HG03095 (cell line): ENCODE data around the gene SCCPDH.
A peak's percentile ranks its signal among the peaks of the same experiment; 100 is the strongest.
"Not testable (repeated sequence)": the region's sequence is repeated elsewhere in the genome, so short reads cannot be mapped to it uniquely, and the experiment has no call there.

Experiments
- ATAC-seq: cut with Tn5 transposase; IDR thresholded peaks from one replicate; pipeline ENCODE4 v1.9.1; 2021; ENCODE audit warnings: moderate library complexity; ENCODE audit not compliant: unreplicated experiment

The SCCPDH gene

DNA sequence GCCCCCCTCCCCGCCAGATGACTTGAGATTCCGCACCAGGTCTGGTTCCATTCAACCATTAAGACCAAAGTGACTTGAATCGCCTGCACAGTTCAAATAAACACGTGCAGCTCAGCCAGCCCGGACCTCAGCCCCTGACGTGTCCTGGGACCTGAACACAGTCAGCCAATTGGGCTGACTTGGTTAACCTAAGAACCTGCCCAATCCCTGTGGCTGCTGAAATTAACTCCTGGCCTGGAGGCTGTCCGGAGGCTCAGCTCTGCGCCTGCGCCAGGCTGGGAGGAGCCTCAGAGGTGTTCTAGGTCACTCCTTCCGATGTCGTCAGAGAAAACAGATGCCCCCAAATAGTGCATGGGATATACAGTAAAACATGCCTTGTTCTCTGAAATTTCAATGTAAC is 73.4 kb downstream of the SCCPDH start:
- no peak for ATAC-seq

DNA sequence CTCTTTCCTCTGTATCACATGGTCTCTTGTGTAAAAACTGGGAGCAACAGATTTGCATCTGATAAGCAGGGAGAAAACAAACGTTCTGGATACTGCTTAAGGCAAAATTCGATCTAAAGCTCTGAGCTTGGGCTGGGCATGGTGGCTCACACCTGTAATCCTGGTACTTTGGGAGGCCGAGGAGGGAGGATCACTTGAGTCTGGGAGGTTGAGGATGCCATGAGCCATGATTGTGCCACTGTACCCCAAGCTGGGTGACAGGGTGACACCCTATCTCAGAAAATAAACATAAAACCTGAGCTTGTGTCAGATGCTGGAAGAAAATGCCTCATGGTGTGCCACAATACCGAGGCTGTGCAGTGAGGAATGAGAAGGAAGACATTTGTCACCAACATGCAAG is 73.9 kb downstream of the SCCPDH start:
- ATAC-seq, result no peak

DNA sequence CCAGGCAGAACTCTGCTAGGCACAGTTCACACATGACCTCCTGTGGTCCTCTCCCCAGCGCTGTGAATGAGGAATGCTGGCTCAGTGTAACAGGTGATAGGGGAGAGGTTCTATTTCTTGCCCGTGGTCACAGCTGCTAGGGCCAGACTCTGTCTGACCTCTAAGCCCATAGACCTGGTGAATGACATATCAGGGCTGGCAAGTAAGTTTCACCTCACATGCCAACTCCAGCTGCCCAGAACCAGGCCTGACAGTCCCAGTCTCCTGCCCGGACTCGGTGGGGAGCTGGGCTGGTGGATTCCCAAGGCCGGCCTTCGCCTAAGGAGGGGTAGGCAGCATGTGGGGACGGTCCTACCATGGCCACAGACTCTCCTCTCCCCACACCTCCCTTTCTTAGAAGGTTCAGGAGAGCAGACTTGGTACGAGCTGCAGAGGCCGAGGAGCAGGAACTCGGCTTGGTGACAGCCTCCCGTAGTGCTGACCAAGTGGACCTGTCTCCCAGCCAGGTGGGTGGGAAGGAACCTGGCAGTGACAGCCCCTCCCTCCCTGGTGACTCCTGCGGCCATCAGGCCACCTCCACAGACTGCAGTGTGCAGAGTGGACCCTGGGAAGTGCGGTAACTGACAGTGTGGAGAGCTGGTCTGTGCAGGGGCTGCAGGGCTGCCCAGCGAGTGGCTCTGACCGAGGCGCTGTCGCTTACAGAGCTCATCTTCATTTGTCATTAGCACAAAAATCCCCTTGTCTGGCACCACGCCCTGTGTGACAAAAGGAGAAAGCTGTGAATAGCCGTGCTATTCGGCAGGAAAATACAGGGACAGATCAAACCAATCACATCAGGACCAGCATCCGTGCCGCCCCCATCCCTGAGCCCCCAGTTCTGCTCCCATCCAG is 74.6 kb downstream of the SCCPDH start:
- ATAC-seq, result no peak

DNA sequence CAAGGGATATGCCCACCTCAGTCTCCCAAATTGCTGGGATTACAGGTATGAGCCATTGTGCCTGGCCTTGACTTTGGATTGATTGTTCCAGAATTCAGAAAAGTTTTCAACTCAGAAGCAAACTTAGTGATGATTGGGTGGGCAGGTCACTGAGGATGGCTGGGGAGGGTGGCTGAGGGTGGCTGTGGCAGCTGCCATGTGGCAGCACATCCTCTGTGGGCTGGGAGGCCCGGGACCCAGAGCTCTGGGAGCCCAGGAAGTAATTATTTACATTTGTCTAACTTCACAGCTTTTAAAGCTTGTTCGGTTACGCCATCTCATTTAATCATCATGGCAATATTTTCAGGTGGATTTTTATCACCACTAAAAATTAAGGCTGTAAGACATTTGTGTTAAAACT is 76.1 kb downstream of the SCCPDH start:
- ATAC-seq, result no peak

DNA sequence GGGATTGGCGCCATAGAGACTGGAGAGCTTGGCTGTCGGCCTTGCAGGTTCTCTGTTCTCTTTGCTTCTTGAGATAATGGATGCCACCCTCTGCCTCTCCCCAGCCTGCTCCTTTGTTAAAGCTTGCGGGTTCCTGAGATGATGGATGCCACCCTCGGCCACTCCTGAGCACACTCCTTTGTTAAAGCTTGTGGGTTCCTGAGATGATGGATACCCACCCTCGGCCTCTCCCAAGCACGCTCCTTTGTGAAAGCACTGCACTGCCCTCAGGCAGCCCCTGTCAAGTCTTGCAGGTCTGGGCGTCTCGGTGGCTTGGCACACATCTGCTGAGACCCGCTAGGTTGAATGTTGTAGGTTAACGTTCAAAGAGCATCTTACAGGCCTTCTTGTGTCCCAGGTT is 76.5 kb downstream of the SCCPDH start:
- ATAC-seq, result no peak

DNA sequence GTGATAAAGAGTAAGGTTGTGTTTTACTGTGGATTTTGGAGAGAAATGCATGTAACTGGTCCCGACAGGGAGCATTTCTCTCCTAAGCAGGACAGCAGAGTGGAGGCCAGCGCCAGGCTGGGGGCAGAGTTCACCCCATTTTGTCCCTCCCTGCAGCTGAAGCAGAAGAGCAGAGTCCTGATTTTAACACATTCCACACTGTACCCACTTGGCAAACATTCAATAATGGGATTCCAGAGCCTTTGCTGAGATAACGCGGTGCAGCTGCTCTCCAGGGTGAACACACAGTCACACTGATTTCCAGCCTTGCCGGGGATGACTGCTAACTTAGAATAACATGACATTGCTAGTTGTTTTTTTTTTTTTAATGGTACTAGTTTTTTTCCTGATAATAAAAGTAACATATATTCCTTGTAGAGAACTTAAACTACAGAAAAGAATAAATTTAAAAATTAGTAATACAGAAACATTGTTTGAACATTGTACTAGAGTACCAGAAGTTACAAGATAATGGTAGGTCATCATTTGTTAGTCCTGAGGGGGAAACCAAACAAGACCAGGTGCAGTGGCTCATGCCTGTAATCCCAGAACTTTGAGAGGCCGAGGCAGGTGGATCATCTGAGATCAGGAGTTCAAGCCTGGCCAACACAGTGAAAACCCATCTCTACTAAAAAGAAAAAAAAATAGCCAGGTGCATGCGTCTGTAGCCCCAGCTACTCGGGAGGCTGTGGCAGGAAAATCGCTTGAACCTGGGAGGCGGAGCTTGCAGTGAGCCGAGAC is 77.2 kb downstream of the SCCPDH start:
- ATAC-seq, result no peak

DNA sequence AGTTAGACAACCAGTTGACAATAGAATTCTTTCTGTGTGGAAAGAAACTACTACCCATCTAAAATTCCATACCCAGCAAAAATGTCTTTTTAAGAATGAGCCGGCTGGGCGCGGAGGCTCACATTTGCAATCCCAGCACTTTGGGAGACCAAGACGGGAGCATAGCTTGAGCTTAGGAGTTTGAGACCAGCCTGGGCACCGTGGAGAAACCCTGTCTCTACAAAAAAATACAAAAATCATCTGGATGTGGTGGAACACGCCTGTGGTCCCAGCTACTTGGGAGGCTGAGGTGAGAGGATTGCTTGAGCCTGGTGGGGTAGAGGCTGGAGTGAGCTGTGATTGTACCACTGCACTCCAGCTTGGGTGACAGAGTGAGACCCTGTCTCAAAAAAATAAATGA is 79.2 kb downstream of the SCCPDH start:
- no peak for ATAC-seq

DNA sequence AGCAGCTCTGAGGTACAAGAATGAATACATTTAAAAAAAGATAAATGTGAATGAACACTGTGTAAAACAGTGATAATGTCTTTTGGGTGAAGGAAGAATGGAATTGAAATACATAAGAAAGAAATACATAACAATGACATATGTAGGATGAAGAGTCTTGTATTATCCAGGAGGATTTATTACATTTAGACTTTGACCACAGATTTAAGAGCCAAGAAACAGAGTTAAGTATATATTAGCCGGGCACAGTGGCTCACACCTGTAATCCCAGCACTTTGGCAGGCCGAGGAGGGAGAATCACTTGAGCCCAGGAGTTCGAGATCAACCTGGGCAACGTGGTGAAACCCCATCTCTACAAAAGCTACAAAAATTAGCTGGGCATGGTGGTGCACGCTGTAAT is 79.7 kb downstream of the SCCPDH start:
- ATAC-seq, result no peak

DNA sequence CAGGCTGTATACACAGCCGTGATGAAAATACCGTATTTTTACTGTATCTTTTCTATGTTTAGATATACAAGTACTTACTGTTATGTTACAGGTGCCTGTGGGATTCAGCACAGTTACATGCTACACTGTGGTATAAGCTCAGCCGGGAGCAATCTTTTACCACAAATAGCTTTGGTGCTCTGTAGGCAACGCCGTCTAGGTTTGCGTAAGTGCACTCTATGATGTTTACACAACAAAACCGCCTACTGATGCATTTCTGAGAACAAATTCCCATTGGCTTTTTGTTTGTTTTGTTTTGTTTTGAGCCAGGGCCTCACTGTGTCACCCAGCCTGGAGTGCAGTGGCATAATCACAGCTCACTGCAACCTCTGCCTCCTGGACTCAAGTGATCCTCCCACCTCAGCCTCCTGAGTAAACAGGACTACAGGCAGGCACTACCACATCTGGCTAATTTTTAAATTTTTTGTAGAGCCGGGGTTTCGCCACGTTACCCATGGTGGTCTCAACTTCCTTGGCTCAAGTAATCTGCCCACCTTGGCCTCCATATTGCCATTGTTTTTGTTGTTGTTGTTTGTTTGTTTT is 81.0 kb downstream of the SCCPDH start:
- ATAC-seq, result no peak

DNA sequence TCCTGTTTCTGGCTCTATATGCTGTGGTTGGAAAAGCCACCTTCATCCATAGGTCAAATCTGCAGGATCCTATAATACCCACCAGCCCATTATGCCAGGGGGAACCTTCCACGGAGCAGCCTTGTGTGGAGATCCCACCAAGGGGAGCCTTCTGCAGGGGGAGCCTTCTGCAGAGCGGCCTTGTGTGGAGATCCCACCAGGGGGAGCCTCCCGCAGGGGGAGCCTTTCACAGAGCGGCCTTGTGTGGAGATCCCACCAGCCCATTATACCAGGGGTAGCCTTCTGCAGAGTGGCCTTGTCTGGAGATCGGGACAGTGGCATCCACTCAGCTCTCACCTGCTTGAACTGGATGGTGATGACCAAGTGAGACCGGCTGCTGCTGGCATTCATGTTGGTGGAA is 85.3 kb downstream of the SCCPDH start:
- ATAC-seq, result no peak

DNA sequence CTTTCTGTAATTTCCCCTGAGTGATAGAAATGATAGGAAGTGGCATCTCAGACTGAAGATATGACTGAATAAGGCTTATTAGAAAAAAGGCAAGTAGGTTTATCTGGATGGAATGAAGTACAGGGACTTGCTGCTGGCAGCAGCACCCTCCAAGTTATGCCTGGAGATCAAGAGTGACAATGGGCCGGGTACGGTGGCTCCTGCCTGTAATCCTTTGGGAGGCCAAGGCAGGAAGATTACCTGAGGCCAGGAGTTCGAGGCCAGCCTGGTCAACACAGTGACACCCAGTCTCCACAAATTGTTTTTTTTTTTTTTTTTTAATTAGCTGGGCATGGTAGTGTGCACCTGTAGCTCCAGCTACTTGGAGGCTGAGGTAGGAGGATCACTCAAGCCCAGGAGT is 87.8 kb downstream of the SCCPDH start:
- no peak for ATAC-seq

DNA sequence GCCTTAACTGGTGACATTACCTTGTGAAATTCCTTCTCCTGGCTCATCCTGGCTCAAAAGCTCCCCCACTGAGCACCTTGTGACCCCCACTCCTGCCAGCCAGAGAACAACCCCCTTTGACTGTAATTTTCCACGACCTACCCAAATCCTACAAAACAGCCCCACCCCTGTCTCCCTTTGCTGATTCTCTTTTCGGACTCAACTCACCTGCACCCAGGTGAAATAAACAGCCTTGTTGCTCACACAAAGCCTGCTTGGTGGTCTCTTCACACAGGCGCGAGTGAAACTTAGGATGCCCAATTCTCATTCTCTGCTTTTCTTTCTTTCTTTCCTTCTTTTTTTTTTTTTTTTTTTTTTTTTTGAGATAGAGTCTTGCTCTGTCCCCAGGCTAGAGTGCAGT is 89.1 kb downstream of the SCCPDH start:
- not testable (repeated sequence) for ATAC-seq

DNA sequence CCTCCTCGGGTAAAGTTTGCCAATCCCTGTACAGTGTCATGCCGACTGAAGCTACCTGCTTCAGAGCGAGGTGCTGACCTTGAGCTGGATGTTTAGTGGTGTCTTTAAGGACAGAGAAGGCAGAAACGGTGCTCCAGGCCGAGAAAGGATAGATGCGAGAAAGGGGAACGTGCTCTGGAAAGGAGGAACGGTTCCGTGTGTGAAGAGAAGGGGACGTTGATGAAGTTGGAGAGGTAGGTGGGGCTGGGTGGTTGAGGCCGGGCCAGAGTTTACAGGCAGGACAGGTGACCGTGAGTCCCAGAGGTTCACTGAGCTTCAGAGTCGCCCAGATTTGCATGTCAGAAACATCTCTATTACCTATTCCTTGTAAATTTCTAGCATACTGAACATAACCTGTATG is 90.7 kb downstream of the SCCPDH start:
- ATAC-seq, result no peak

DNA sequence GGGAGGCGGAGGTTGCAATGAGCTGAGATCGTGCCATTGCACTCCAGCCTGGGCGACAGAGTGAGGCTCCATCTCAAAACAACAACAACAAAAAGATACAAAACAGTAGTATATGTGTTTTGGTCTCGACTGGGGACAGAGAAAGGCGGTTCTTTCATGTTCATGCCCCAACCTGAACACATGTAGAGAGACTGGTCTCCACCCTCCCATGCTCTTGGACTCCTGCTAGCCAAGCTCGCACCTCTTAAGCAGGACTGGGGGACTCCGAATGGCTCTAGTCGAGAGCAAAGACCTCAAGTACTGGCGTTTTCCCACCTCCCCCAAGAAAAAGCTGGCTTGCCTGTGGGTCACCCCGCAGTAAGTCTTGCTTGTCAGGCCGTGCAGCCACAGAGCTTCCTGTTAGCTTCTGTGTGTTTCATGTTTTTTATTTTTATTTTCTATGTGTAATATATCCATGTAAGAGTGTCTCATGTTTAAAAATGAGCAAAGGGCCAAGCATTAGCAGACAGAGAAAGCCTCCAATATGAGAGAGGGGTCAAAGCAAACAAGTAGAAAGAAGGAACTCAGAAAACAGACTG is 91.6 kb downstream of the SCCPDH start:
- peak; percentile 95 for ATAC-seq
